Right lobe of liver (tissue), 6 donors: Measurements from ENCODE around the gene PHTF1. TPM values are rescaled to one million over a fixed set of nuclear protein-coding genes. Genes with fewer than 3 reads are reported as not detected.
A peak's percentile ranks its signal among the peaks of the same experiment; 100 is the strongest.
"Not testable (repeated sequence)": the region's sequence is repeated elsewhere in the genome, so short reads cannot be mapped to it uniquely, and the experiment has no call there.

Experiments used
- ATAC-seq, 4 donors: fragments of 200-7000 bp; cut with Tn5 transposase; one replicate each; pipeline ENCODE4 v1.9.1; 2020; ENCODE audit warnings: mild to moderate bottlenecking in 4 of 4, moderate library complexity in 4 of 4
- DNase-seq, 3 donors: peaks; one replicate each; pipeline ENCODE4 v3.0.0-alpha.2; 2020
- H3K27ac ChIP-seq, 3 donors: fragments of 200-600 bp; one replicate each; pipeline ENCODE4 v1.8.0; 2022
- H3K27me3 ChIP-seq, 2 donors: fragments of 200-600 bp; one replicate each; pipeline ENCODE4 v1.8.0; 2022
- H3K36me3 ChIP-seq, 4 donors: fragments of 200-600 bp; sonication (generic) in 1 of 4; one replicate each; pipeline versions ENCODE4 v1.5.1 to v1.8.0; 2017 to 2022; ENCODE audit warnings: control low read depth in 1 of 4
- H3K4me1 ChIP-seq, 4 donors: fragments of 200-600 bp; sonication (generic) in 1 of 4; one replicate each; pipeline versions ENCODE4 v1.5.1 to v1.8.0; 2017 to 2022; ENCODE audit warnings: control low read depth in 1 of 4
- H3K4me3 ChIP-seq, 3 donors: fragments of 200-600 bp; one replicate each; pipeline ENCODE4 v1.8.0; 2022
- H3K9me3 ChIP-seq, 4 donors: fragments of 200-600 bp; sonication (generic) in 1 of 4; one replicate each; pipeline versions ENCODE4 v1.5.1 to v1.8.0; 2017 to 2022; ENCODE audit warnings: control low read depth in 1 of 4
- CTCF ChIP-seq, 4 donors: fragments of 200-600 bp in 3 of 4; fragments of 450-650 bp in 1 of 4; IDR thresholded peaks; one replicate each; pipeline versions ENCODE4 v1.5.1 to v1.8.0; 2016 to 2022; ENCODE audit warnings: antibody characterized with exemption in 4 of 4, mild to moderate bottlenecking in 2 of 4
- POLR2A ChIP-seq: fragments of 450-650 bp; IDR thresholded peaks from one replicate; pipeline ENCODE4 v1.6.1; 2017; ENCODE audit warnings: antibody characterized with exemption, mild to moderate bottlenecking
- WGBS: methylation state at CpG from one replicate; pipeline ENCODE4 v1.1.6; 2018; ENCODE audit warnings: low coverage, low lambda C conversion rate; ENCODE audit not compliant: insufficient coverage; ENCODE audit errors: missing lambda C conversion rate; 5-methylcytosine and 5-hydroxymethylcytosine counted together
- intact Hi-C, 2 donors: fragments of 100-400 bp; cut with DNase I; formaldehyde crosslinking; loops; one replicate each; pipeline versions ENCODE4 v1.11.2 to v1.14.1; 2022
- total RNA-seq, 6 experiments: library from RNA; depleted of rRNA in 2 of 6; stranded (reverse); fragments of >200 nt in 2 of 6; fragmentation: NEBNext Ultra II Directional in 3 of 6; extraction: Animal tissue kit (Norgen Biotek cat#: 25700) in 3 of 6; gene quantifications; one replicate each; pipeline versions ENCODE4 v1.1.0 to v1.2.4, GENCODE V29; 2016 to 2023
- donor health status: DM: no; HTN: yes; CAD: no.
- donor health status: DM: no; HTN: no; CAD: no.
- donor health status: DM: no; HTN: no; CAD: no.
- donor health status: DM: no; HTN: yes; CAD: no.
- donor health status: DM: no; HTN: yes; CAD: no.

The PHTF1 gene
- total RNA-seq, 6 experiments from 2014 or later: 4.7 to 8.7 (median 6.1) TPM

GRCh38 chr1:113721010-113721409 is 38.3 kb downstream of the PHTF1 start:
- H3K4me1 ChIP-seq: no peaks in the 10 kb centered on the region
- DNase-seq (no peak), ATAC-seq (no peak)
- no peaks in the 10 kb centered on the region for H3K27me3 ChIP-seq
- intact Hi-C loops: no loop called here
- WGBS: 90% methylated on average over 2 of the region's 2 CpGs
- H3K4me3 ChIP-seq: no peak overlapping the region
- no peak overlapping the region for H3K27ac ChIP-seq
- no peak for TF ChIP-seq POLR2A
- no peak for TF ChIP-seq CTCF (IDR thresholded peaks at IDR 0.05)
- H3K36me3 ChIP-seq: peaks cover 0 to 3% (median 1%) of the 10 kb centered on the region in 4 donors
- H3K9me3 ChIP-seq: no peaks in the 10 kb centered on the region

- DNase-seq, H3K4me3 ChIP-seq, H3K4me1 ChIP-seq, H3K9me3 ChIP-seq, H3K36me3 ChIP-seq, ATAC-seq, H3K27me3 ChIP-seq, intact Hi-C loops, H3K27ac ChIP-seq: not testable (repeated sequence)
- WGBS: 100% methylated on average over 2 of the region's 5 CpGs
Measured at GRCh38 chr1:113718621-113719020, 40.7 kb downstream of the PHTF1 start.

GRCh38 chr1:113717506-113717905 is 41.8 kb downstream of the PHTF1 start:
- H3K9me3 ChIP-seq, intact Hi-C loops, H3K36me3 ChIP-seq, H3K27ac ChIP-seq, H3K27me3 ChIP-seq, H3K4me1 ChIP-seq, H3K4me3 ChIP-seq, DNase-seq, ATAC-seq: not testable (repeated sequence)
- WGBS: 100% methylated on average over 2 of the region's 6 CpGs

GRCh38 chr1:113714606-113715269 is 44.5 kb downstream of the PHTF1 start:
- ATAC-seq (peak in 1 of 4 donors; percentile 40), DNase-seq (no peak)
- Histone ChIP-seq H3K9me3 (no peaks in the 10 kb centered on the region), H3K4me3 (no peak overlapping the region), H3K36me3 (peaks cover 0 to 7% (median 2%) of the 10 kb centered on the region in 4 donors), H3K27ac (no peak overlapping the region), H3K4me1 (no peaks in the 10 kb centered on the region), H3K27me3 (no peaks in the 10 kb centered on the region)
- intact Hi-C loops: no loop called here
- TF ChIP-seq CTCF (IDR thresholded peaks at IDR 0.05) (peak in 1 of 4 donors; percentile 17), POLR2A (no peak)
- 93% methylated on average over 2 of the region's 3 CpGs for WGBS

GRCh38 chr1:113701429-113701828 is 57.9 kb downstream of the PHTF1 start:
- DNase-seq (no peak), ATAC-seq (no peak)
- Histone ChIP-seq H3K4me1 (no peaks in the 10 kb centered on the region), H3K36me3 (no peaks in the 10 kb centered on the region), H3K9me3 (no peaks in the 10 kb centered on the region), H3K27ac (no peak overlapping the region), H3K27me3 (no peaks in the 10 kb centered on the region), H3K4me3 (no peak overlapping the region)
- intact Hi-C loops: no loop called here
- no peak for TF ChIP-seq CTCF (IDR thresholded peaks at IDR 0.05)
- TF ChIP-seq POLR2A: no peak
- WGBS: 75% methylated on average over 3 of the region's 3 CpGs

GRCh38 chr1:113694910-113695309 is 64.4 kb downstream of the PHTF1 start:
- H3K4me1 ChIP-seq: no peaks in the 10 kb centered on the region
- ATAC-seq (no peak), DNase-seq (no peak)
- intact Hi-C loops: no loop called here
- H3K36me3 ChIP-seq: no peaks in the 10 kb centered on the region
- no peak for TF ChIP-seq CTCF (IDR thresholded peaks at IDR 0.05)
- TF ChIP-seq POLR2A: no peak
- H3K27ac ChIP-seq: no peak overlapping the region
- H3K4me3 ChIP-seq: no peak overlapping the region
- peaks cover 0 to 14% (median 0%) of the 10 kb centered on the region in 4 donors for H3K9me3 ChIP-seq
- H3K27me3 ChIP-seq: no peaks in the 10 kb centered on the region
